SU-DHL-6 (cell line): ENCODE measurements around the gene OSBPL10.

ENCODE experiments used
- EZH2phosphoT487 ChIP-seq: fragments of 200-600 bp; sonication (generic), shearing (Covaris generic); conservative IDR thresholded peaks from 2 replicates; pipeline ENCODE4 v1.6.1; 2018; ENCODE audit warnings: mild to moderate bottlenecking, antibody characterized with exemption, low read length, moderate library complexity, mixed read lengths
- TF ChIP-seq, protein P1 (sequence below): fragments of 200-600 bp; sonication (generic); IDR thresholded peaks from one replicate; pipeline ENCODE4 v1.5.1; 2017; ENCODE audit warnings: antibody characterized with exemption, mild to moderate bottlenecking, low read length, moderate library complexity; ENCODE audit not compliant: insufficient read depth, poor library complexity, severe bottlenecking

DNA sequence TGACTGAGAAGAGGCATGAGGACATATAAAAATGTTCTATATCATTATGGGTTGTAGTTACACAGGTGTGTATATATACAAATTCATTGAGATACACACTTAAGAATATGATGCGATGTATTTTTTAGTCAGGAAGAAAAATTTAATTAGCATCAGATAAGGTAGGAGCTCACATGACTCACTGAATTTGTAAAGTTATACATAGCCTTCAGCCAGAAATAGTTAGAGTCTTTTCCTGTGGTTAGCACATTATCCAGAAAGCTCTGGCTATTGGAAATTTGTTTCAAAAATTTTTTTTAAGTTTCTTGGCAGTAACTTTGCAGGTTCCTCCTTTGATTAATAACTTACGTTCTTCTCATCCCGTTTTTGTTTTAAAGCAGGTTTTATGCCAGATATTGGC, 359.7 kb downstream of the OSBPL10 start:
- TF ChIP-seq, protein P1, sequence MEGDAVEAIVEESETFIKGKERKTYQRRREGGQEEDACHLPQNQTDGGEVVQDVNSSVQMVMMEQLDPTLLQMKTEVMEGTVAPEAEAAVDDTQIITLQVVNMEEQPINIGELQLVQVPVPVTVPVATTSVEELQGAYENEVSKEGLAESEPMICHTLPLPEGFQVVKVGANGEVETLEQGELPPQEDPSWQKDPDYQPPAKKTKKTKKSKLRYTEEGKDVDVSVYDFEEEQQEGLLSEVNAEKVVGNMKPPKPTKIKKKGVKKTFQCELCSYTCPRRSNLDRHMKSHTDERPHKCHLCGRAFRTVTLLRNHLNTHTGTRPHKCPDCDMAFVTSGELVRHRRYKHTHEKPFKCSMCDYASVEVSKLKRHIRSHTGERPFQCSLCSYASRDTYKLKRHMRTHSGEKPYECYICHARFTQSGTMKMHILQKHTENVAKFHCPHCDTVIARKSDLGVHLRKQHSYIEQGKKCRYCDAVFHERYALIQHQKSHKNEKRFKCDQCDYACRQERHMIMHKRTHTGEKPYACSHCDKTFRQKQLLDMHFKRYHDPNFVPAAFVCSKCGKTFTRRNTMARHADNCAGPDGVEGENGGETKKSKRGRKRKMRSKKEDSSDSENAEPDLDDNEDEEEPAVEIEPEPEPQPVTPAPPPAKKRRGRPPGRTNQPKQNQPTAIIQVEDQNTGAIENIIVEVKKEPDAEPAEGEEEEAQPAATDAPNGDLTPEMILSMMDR = no peak
- TF ChIP-seq EZH2phosphoT487 = no peak
